K562 (cell line): Measurements from ENCODE around the gene ARHGAP10. TPM values are rescaled to one million over a fixed set of nuclear protein-coding genes. Genes with fewer than 3 reads are reported as not detected.

ENCODE experiments used
- ATAC-seq: fragments of 200-7000 bp; cut with Tn5 transposase; 3 replicates; pipeline ENCODE4 v1.9.1; 2020; ENCODE audit warnings: moderate library complexity
- BruUV-seq: library from RNA; stranded (reverse); fragments of 400-500 nt; replicated peaks from 2 replicates; lab custom pipeline; 2021; lab: Mats Ljungman, UMichigan
- CTCF ChIA-PET: fragments of 300-600 bp; formaldehyde crosslinking; extraction: SDS; loops from one replicate; lab custom pipeline; 2021; ENCODE audit warnings: low intra/inter-chr PET ratio; lab: Yijun Ruan, JAX
- POLR2A ChIA-PET: fragments of 300-600, 350-650 bp; sonication (Branson Sonifier 250); formaldehyde crosslinking; extraction: SDS; loops from one replicate; lab custom pipeline; 2021; ENCODE audit warnings: antibody characterized with exemption, inconsistent platforms; lab: Yijun Ruan, JAX
- DNase-seq, 4 experiments: peaks; one replicate each; pipeline versions ENCODE4 v3.0.0 to v3.0.0-alpha.2; 2011 to 2018; ENCODE audit warnings: low spot score in 3 of 4, mixed read lengths in 3 of 4; ENCODE audit errors: extremely low read depth in 1 of 4
- FAIRE-seq: peaks from 2 replicates; lab custom pipeline; 2011; peaks lifted over from hg19 to GRCh38; lab: Jason Lieb, UNC
- H2AFZ ChIP-seq: 2 replicates; pipeline ENCODE4 v1.6.0; 2011; ENCODE audit warnings: low read depth, low read length, control low read depth, inconsistent platforms
- H3K27ac ChIP-seq: fragments of 200-600 bp; 3 replicates; pipeline ENCODE4 v1.8.0; 2011; ENCODE audit warnings: low read depth, mild to moderate bottlenecking, control low read depth, inconsistent platforms, low read length, moderate library complexity, mixed read lengths; ENCODE audit errors: extremely low read depth
- H3K27me3 ChIP-seq, 2 experiments: fragments of 300-600 bp in 1 of 2; 2 replicates in 1 of 2; 3 replicates in 1 of 2; pipeline versions ENCODE4 v1.6.0 to v1.8.0; 2011; ENCODE audit warnings: inconsistent platforms in 2 of 2, low read length in 2 of 2, mild to moderate bottlenecking in 1 of 2, mixed read lengths in 1 of 2, moderate library complexity in 1 of 2; ENCODE audit not compliant: control insufficient read depth in 2 of 2, insufficient read depth in 2 of 2
- H3K36me3 ChIP-seq: fragments of 300-600 bp; 3 replicates; pipeline ENCODE4 v1.8.0; 2011; ENCODE audit warnings: mild to moderate bottlenecking, low read length, inconsistent platforms; ENCODE audit not compliant: control insufficient read depth, insufficient read depth
- H3K4me1 ChIP-seq, 2 experiments: fragments of 200-600 bp in 1 of 2; replicated peaks in 1 of 2; 2 replicates in 1 of 2; 3 replicates in 1 of 2; pipeline versions ENCODE4 v1.5.1 to v1.8.0; 2011; ENCODE audit warnings: inconsistent platforms in 2 of 2, low read length in 2 of 2, mild to moderate bottlenecking in 1 of 2, mixed read lengths in 1 of 2, moderate library complexity in 1 of 2; ENCODE audit not compliant: control insufficient read depth in 2 of 2, insufficient read depth in 2 of 2
- H3K4me2 ChIP-seq: 2 replicates; pipeline ENCODE4 v1.6.1; 2011; ENCODE audit warnings: low read length, control low read depth, inconsistent platforms, mixed read lengths; ENCODE audit not compliant: insufficient read depth
- H3K4me3 ChIP-seq: fragments of 200-600 bp; sonication (generic), shearing (Covaris generic); 2 replicates; pipeline ENCODE4 v1.5.1; 2016; ENCODE audit warnings: control low read depth, inconsistent platforms
- H3K79me2 ChIP-seq: fragments of 200-600 bp; 3 replicates; pipeline ENCODE4 v1.8.0; 2011; ENCODE audit warnings: low read length, inconsistent platforms; ENCODE audit not compliant: control insufficient read depth, insufficient read depth
- H3K9ac ChIP-seq, 2 experiments: 2 replicates each; pipeline versions ENCODE4 v1.6.0 to v1.6.1; 2011; ENCODE audit warnings: low read depth in 2 of 2, low read length in 2 of 2, control low read depth in 1 of 2, inconsistent platforms in 1 of 2, mild to moderate bottlenecking in 1 of 2, mixed read lengths in 1 of 2; ENCODE audit not compliant: insufficient read depth in 1 of 2
- H3K9me1 ChIP-seq: one replicate; pipeline ENCODE4 v1.6.0; 2011; ENCODE audit warnings: inconsistent platforms, mild to moderate bottlenecking, low read length, moderate library complexity; ENCODE audit not compliant: control insufficient read depth, insufficient read depth
- H3K9me3 ChIP-seq: replicated peaks from 2 replicates; pipeline ENCODE4 v1.5.1; 2011; ENCODE audit warnings: low read depth, low read length, inconsistent platforms; ENCODE audit not compliant: control insufficient read depth, insufficient read depth
- H4K20me1 ChIP-seq: replicated peaks from 2 replicates; pipeline ENCODE4 v1.6.1; 2011; ENCODE audit warnings: low read length, inconsistent platforms, mixed read lengths; ENCODE audit not compliant: control insufficient read depth, insufficient read depth
- ARID2 ChIP-seq: fragments of 450-650 bp; IDR thresholded peaks from 2 replicates; pipeline ENCODE4 v1.6.1; 2017; ENCODE audit warnings: antibody characterized with exemption, mild to moderate bottlenecking
- BACH1 ChIP-seq: fragments of 200-800 bp; sonication (Bioruptor generic); IDR thresholded peaks from 2 replicates; pipeline ENCODE4 v1.6.1; 2016; ENCODE audit warnings: missing genetic modification characterization, missing compliant biosample characterization
- CEBPB ChIP-seq: fragments of 450-650 bp; IDR thresholded peaks from 2 replicates; pipeline ENCODE4 v1.6.1; 2016; ENCODE audit warnings: missing genetic modification characterization, missing compliant biosample characterization
- DMBX1 ChIP-seq: fragments of 250-450 bp; sonication (Bioruptor Pico); IDR thresholded peaks from 2 replicates; pipeline ENCODE4 v1.8.0; 2022; ENCODE audit warnings: inconsistent platforms, mild to moderate bottlenecking, moderate library complexity, borderline replicate concordance
- FOXA3 ChIP-seq, 2 experiments: fragments of 450-650 bp in 1 of 2; sonication (generic) in 1 of 2; formaldehyde crosslinking; IDR thresholded peaks in 1 of 2; conservative IDR thresholded peaks in 1 of 2; 2 replicates each; pipeline versions ENCODE4 v1.4.0 to v1.8.0; 2020 to 2022; ENCODE audit warnings: mild to moderate bottlenecking in 2 of 2, missing genetic modification reagents in 1 of 2
- HDGF ChIP-seq: fragments of 450-650 bp; IDR thresholded peaks from 2 replicates; pipeline ENCODE4 v1.6.1; 2016
- NR2F6 ChIP-seq: fragments of 450-650 bp; formaldehyde crosslinking; IDR thresholded peaks from 2 replicates; pipeline ENCODE4 v1.4.0; 2020; ENCODE audit warnings: mild to moderate bottlenecking
- SMARCA4 ChIP-seq: fragments of 450-650 bp; IDR thresholded peaks from 2 replicates; pipeline ENCODE4 v1.6.1; 2016
- STAG1 ChIP-seq: sonication (generic); formaldehyde crosslinking; IDR thresholded peaks from 2 replicates; pipeline ENCODE4 v1.5.0; 2020; ENCODE audit warnings: missing genetic modification reagents, borderline replicate concordance
- ZKSCAN3 ChIP-seq: fragments of 250-450 bp; sonication (Bioruptor Pico); IDR thresholded peaks from 2 replicates; pipeline ENCODE4 v1.4.0; 2020
- ZNF41 ChIP-seq: fragments of 250-450 bp; sonication (Bioruptor Pico); conservative IDR thresholded peaks from 2 replicates; pipeline ENCODE4 v1.4.0; 2020; ENCODE audit warnings: mild to moderate bottlenecking
- ZNF699 ChIP-seq: fragments of 250-450 bp; sonication (Bioruptor Pico); IDR thresholded peaks from 2 replicates; pipeline ENCODE4 v1.8.0; 2021; ENCODE audit warnings: mild to moderate bottlenecking, moderate library complexity; ENCODE audit not compliant: insufficient replicate concordance
- WGBS: fragments of 100-300 bp; shearing (Covaris generic); methylation state at CpG from one replicate; pipeline ENCODE4 v1.1.6; 2016; ENCODE audit warnings: low coverage, mixed read lengths; ENCODE audit not compliant: insufficient coverage; ENCODE audit errors: missing lambda C conversion rate; 5-methylcytosine and 5-hydroxymethylcytosine counted together
- in situ Hi-C: fragments of 300-500 bp; cut with MboI; formaldehyde crosslinking; loops from 4 replicates; pipeline ENCODE4 v1.15.0; 2018; ENCODE audit warnings: inconsistent platforms, mixed read lengths
- intact Hi-C: fragments of 100-400 bp; cut with micrococcal nuclease; formaldehyde crosslinking; loops from 2 replicates; pipeline ENCODE4 v1.14.2; 2022
- polyA plus RNA-seq, 8 experiments: library from polyadenylated mRNA; depleted of rRNA in 4 of 8; stranded (reverse) in 5 of 8; unstranded in 3 of 8; fragments of >200 nt; fragmentation: Nextera tagmentation in 2 of 8; fragmentation: Illumina TruSeq in 1 of 8; extraction: Ambion mirVana in 2 of 8; extraction: Trizol in 1 of 8; gene quantifications; 2 replicates each; pipeline versions ENCODE4 v1.2.1 to v1.2.3, GENCODE V29; 2011 to 2014; ENCODE audit warnings: inconsistent platforms in 1 of 8, missing spikeins in 1 of 8
- total RNA-seq, 7 experiments: library from RNA; depleted of rRNA in 6 of 7; stranded (reverse); fragments of >200 nt in 6 of 7; fragmentation: Illumina TruSeq in 2 of 7; extraction: Trizol in 2 of 7; gene quantifications; 2 replicates each; pipeline versions ENCODE4 v1.2.1 to v1.2.3, GENCODE V29; 2011 to 2021; ENCODE audit warnings: low replicate concordance in 1 of 7
- TF ChIP-seq, protein P1 (sequence below): fragments of 200-400 bp; formaldehyde crosslinking; IDR thresholded peaks from 2 replicates; pipeline ENCODE4 v1.6.1; 2017; ENCODE audit warnings: mild to moderate bottlenecking, low read depth, low read length, moderate library complexity
- TF ChIP-seq, protein P2 (sequence below), 2 experiments: fragments of 450-650 bp; formaldehyde crosslinking in 1 of 2; IDR thresholded peaks; 2 replicates each; pipeline versions ENCODE4 v1.4.0 to v1.6.1; 2014 to 2020; ENCODE audit warnings: mild to moderate bottlenecking in 2 of 2, borderline replicate concordance in 1 of 2, low read depth in 1 of 2

ARHGAP10 gene
- total and polyA plus RNA-seq, 9 of the 15 experiments (the other 6 are each of a cell fraction or from before 2014, with no cell fraction given), result 0.03 to 0.22 (median 0.06) TPM; not detected in 3

DNA sequence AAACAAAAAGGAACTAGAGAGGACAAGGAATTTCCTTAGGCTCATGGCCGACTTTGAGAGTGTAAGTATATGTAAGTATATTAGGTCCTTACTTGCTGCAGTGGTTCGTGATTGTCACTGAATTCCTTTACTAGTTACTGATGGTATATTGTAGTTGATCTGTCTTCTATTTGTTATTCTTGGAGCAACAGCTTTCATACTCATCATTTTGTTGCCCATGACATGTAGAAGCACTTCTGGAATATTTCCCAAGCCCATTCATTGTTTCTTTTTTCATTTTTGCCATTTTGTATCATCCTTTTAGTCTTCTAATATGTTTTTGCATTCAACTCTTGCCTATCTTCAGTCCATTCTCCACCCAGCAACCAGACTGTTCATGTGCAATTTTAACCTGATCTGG is 170.0 kb downstream of the ARHGAP10 start:
- DNase-seq (no peak), ATAC-seq (no peak), FAIRE-seq (no peak)
- Histone ChIP-seq H3K4me3 (no peak overlapping the region), H3K36me3 (no peaks in the 10 kb centered on the region), H3K9ac (no peak overlapping the region), H3K9me1 (no peaks in the 10 kb centered on the region), H2AFZ (no peak overlapping the region), H3K4me2 (no peak overlapping the region), H3K4me1 (no peaks in the 10 kb centered on the region), H3K27ac (no peak overlapping the region), H3K79me2 (no peaks in the 10 kb centered on the region), H4K20me1 (no peaks in the 10 kb centered on the region), H3K9me3 (no peaks in the 10 kb centered on the region), H3K27me3 (no peaks in the 10 kb centered on the region)
- intact Hi-C loops, result no loop called here
- ChIA-PET POLR2A (no interaction called here), CTCF (no interaction called here)
- in situ Hi-C loops, result no loop called here
- BruUV-seq, result no TSS peak
- 0% methylated on average over 2 of the region's 2 CpGs for WGBS
- TF ChIP-seq SMARCA4 (no peak), DMBX1 (no peak), ZKSCAN3 (no peak), BACH1 (tag) (no peak), ARID2 (no peak), NR2F6 (CRISPR knock-in tag) (no peak), HDGF (no peak), ZNF699 (CRISPR knock-in tag) (no peak), FOXA3 (CRISPR knock-in tag; conservative IDR thresholded peaks at IDR 0.05 in 1 of 2, IDR thresholded peaks at IDR 0.05 in 1 of 2) (no peak), ZNF41 (CRISPR knock-in tag) (no peak), CEBPB (no peak), STAG1 (no peak)
- TF ChIP-seq, protein P1, sequence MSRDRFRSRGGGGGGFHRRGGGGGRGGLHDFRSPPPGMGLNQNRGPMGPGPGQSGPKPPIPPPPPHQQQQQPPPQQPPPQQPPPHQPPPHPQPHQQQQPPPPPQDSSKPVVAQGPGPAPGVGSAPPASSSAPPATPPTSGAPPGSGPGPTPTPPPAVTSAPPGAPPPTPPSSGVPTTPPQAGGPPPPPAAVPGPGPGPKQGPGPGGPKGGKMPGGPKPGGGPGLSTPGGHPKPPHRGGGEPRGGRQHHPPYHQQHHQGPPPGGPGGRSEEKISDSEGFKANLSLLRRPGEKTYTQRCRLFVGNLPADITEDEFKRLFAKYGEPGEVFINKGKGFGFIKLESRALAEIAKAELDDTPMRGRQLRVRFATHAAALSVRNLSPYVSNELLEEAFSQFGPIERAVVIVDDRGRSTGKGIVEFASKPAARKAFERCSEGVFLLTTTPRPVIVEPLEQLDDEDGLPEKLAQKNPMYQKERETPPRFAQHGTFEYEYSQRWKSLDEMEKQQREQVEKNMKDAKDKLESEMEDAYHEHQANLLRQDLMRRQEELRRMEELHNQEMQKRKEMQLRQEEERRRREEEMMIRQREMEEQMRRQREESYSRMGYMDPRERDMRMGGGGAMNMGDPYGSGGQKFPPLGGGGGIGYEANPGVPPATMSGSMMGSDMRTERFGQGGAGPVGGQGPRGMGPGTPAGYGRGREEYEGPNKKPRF, result no peak
- TF ChIP-seq, protein P2, sequence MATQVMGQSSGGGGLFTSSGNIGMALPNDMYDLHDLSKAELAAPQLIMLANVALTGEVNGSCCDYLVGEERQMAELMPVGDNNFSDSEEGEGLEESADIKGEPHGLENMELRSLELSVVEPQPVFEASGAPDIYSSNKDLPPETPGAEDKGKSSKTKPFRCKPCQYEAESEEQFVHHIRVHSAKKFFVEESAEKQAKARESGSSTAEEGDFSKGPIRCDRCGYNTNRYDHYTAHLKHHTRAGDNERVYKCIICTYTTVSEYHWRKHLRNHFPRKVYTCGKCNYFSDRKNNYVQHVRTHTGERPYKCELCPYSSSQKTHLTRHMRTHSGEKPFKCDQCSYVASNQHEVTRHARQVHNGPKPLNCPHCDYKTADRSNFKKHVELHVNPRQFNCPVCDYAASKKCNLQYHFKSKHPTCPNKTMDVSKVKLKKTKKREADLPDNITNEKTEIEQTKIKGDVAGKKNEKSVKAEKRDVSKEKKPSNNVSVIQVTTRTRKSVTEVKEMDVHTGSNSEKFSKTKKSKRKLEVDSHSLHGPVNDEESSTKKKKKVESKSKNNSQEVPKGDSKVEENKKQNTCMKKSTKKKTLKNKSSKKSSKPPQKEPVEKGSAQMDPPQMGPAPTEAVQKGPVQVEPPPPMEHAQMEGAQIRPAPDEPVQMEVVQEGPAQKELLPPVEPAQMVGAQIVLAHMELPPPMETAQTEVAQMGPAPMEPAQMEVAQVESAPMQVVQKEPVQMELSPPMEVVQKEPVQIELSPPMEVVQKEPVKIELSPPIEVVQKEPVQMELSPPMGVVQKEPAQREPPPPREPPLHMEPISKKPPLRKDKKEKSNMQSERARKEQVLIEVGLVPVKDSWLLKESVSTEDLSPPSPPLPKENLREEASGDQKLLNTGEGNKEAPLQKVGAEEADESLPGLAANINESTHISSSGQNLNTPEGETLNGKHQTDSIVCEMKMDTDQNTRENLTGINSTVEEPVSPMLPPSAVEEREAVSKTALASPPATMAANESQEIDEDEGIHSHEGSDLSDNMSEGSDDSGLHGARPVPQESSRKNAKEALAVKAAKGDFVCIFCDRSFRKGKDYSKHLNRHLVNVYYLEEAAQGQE (IDR thresholded peaks at IDR 0.05; ENCODE audit: borderline replicate concordance), result no peak
- TF ChIP-seq, protein P2 (CRISPR knock-in tag; IDR thresholded peaks at IDR 0.05; ENCODE audit: low read depth), result no peak
